SK-N-SH (cell line): Measurements from ENCODE around the gene APLP2. TPM values are rescaled to one million over a fixed set of nuclear protein-coding genes. Genes with fewer than 3 reads are reported as not detected.

Experiments
- CTCF ChIA-PET: fragments of 300-600, 350-600 bp; formaldehyde crosslinking; extraction: SDS; loops from one replicate; lab custom pipeline; 2021; lab: Yijun Ruan, JAX
- POLR2A ChIA-PET: fragments of 350-600 bp; sonication (Branson Sonifier 250); formaldehyde crosslinking; extraction: SDS; loops from one replicate; lab custom pipeline; 2020; ENCODE audit warnings: antibody characterized with exemption, inconsistent platforms; lab: Yijun Ruan, JAX
- DNase-seq: peaks from one replicate; pipeline ENCODE4 v3.0.0; 2012
- H2AFZ ChIP-seq: fragments of 200-600 bp; sonication (generic); 2 replicates; pipeline ENCODE4 v1.8.1; 2016; ENCODE audit warnings: antibody characterized with exemption, mild to moderate bottlenecking, low read depth
- H3F3A ChIP-seq: fragments of 200-600 bp; sonication (generic); replicated peaks from 2 replicates; pipeline ENCODE3; 2016; ENCODE audit warnings: antibody characterized with exemption, mild to moderate bottlenecking; ENCODE audit not compliant: insufficient read depth
- H3K27ac ChIP-seq, 2 experiments: fragments of 200-500 bp in 1 of 2; fragments of 200-600 bp in 1 of 2; sonication (Bioruptor generic) in 1 of 2; sonication (generic), shearing (Covaris generic) in 1 of 2; 2 replicates each; pipeline versions ENCODE4 v1.5.1 to v1.6.1; 2014 to 2016; ENCODE audit warnings: low read depth in 2 of 2, inconsistent platforms in 1 of 2, low read length in 1 of 2, mild to moderate bottlenecking in 1 of 2, mixed read lengths in 1 of 2
- H3K27me3 ChIP-seq: fragments of 200-600 bp; sonication (generic), shearing (Covaris generic); 2 replicates; pipeline ENCODE4 v1.6.1; 2016; ENCODE audit warnings: mixed run types; ENCODE audit not compliant: insufficient read depth
- H3K36me3 ChIP-seq, 2 experiments: fragments of 200-500 bp in 1 of 2; fragments of 200-600 bp in 1 of 2; sonication (Bioruptor generic) in 1 of 2; sonication (generic) in 1 of 2; replicated peaks in 1 of 2; 2 replicates each; pipeline versions ENCODE3 to v1.5.1; 2014 to 2016; ENCODE audit warnings: low read length in 1 of 2, mild to moderate bottlenecking in 1 of 2; ENCODE audit not compliant: insufficient read depth in 2 of 2, control insufficient read depth in 1 of 2
- H3K4me1 ChIP-seq, 2 experiments: fragments of 200-500 bp in 1 of 2; fragments of 200-600 bp in 1 of 2; sonication (Bioruptor generic) in 1 of 2; sonication (generic), shearing (Covaris generic) in 1 of 2; 2 replicates each; pipeline versions ENCODE4 v1.5.1 to v1.6.1; 2014 to 2016; ENCODE audit warnings: low read depth in 1 of 2, low read length in 1 of 2, mixed run types in 1 of 2; ENCODE audit not compliant: insufficient read depth in 2 of 2, control insufficient read depth in 1 of 2
- H3K4me2 ChIP-seq: fragments of 200-600 bp; sonication (generic), shearing (Covaris generic); 2 replicates; pipeline ENCODE4 v1.6.1; 2017; ENCODE audit warnings: mixed run types
- H3K4me3 ChIP-seq, 2 experiments: fragments of 200-500 bp in 1 of 2; fragments of 200-600 bp in 1 of 2; sonication (Bioruptor generic) in 1 of 2; sonication (generic), shearing (Covaris generic) in 1 of 2; 2 replicates each; pipeline versions ENCODE4 v1.5.1 to v1.8.1; 2014 to 2016; ENCODE audit warnings: low read depth in 2 of 2, inconsistent platforms in 1 of 2, low read length in 1 of 2, mild to moderate bottlenecking in 1 of 2, mixed read lengths in 1 of 2, moderate library complexity in 1 of 2
- H3K79me2 ChIP-seq: fragments of 200-600 bp; sonication (generic); 2 replicates; pipeline ENCODE4 v1.8.1; 2017; ENCODE audit warnings: mild to moderate bottlenecking; ENCODE audit not compliant: insufficient read depth
- H3K9ac ChIP-seq: fragments of 200-600 bp; sonication (generic); 2 replicates; pipeline ENCODE4 v1.6.1; 2017; ENCODE audit warnings: mixed run types
- H3K9me2 ChIP-seq: fragments of 200-600 bp; sonication (generic); 2 replicates; pipeline ENCODE4 v1.6.1; 2017; ENCODE audit warnings: mixed run types
- H3K9me3 ChIP-seq: fragments of 200-600 bp; sonication (generic); 2 replicates; pipeline ENCODE4 v1.6.1; 2017; ENCODE audit warnings: mixed run types, mild to moderate bottlenecking, moderate library complexity
- H4K20me1 ChIP-seq: fragments of 200-600 bp; sonication (generic); 2 replicates; pipeline ENCODE4 v1.6.1; 2017; ENCODE audit warnings: mild to moderate bottlenecking, mixed run types; ENCODE audit not compliant: insufficient read depth
- ELF1 ChIP-seq: IDR thresholded peaks from 2 replicates; pipeline ENCODE4 v1.4.0; 2012
- EP300 ChIP-seq, 2 experiments: IDR thresholded peaks; 2 replicates each; pipeline versions ENCODE4 v1.4.0 to v1.6.1; 2012; ENCODE audit warnings: borderline replicate concordance in 1 of 2, low read depth in 1 of 2, low read length in 1 of 2
- EZH2phosphoT487 ChIP-seq: fragments of 200-600 bp; sonication (generic); IDR thresholded peaks from 2 replicates; pipeline ENCODE4 v1.6.1; 2017; ENCODE audit warnings: low read depth, mixed run types, mild to moderate bottlenecking, antibody characterized with exemption, moderate library complexity, borderline replicate concordance
- GATA2 ChIP-seq: sonication (generic); formaldehyde crosslinking; IDR thresholded peaks from 2 replicates; pipeline ENCODE4 v1.5.0; 2020; ENCODE audit warnings: mild to moderate bottlenecking, missing genetic modification reagents
- MEF2A ChIP-seq: IDR thresholded peaks from 2 replicates; pipeline ENCODE4 v1.4.0; 2012; ENCODE audit warnings: low read depth, borderline replicate concordance
- MXI1 ChIP-seq: IDR thresholded peaks from 2 replicates; pipeline ENCODE4 v1.6.1; 2012; ENCODE audit warnings: mild to moderate bottlenecking, low read depth, low read length, improper control_type of control experiment
- NFIC ChIP-seq: IDR thresholded peaks from 2 replicates; pipeline ENCODE4 v1.4.0; 2012; ENCODE audit warnings: borderline replicate concordance
- RAD21 ChIP-seq: IDR thresholded peaks from 2 replicates; pipeline ENCODE4 v1.6.1; 2012; ENCODE audit warnings: mild to moderate bottlenecking, low read length
- RCOR1 ChIP-seq: fragments of 150-350 bp; IDR thresholded peaks from 2 replicates; pipeline ENCODE4 v1.6.1; 2017; ENCODE audit warnings: antibody characterized with exemption, low read length
- RXRA ChIP-seq: IDR thresholded peaks from 2 replicates; pipeline ENCODE4 v1.4.0; 2012; ENCODE audit warnings: low read depth, mild to moderate bottlenecking, borderline replicate concordance
- SIN3A ChIP-seq: IDR thresholded peaks from 2 replicates; pipeline ENCODE4 v1.6.1; 2012; ENCODE audit warnings: low read depth, mild to moderate bottlenecking, low read length, moderate library complexity, borderline replicate concordance
- SMC3 ChIP-seq: IDR thresholded peaks from 2 replicates; pipeline ENCODE4 v1.6.1; 2012; ENCODE audit warnings: low read depth, low read length, improper control_type of control experiment
- TAF1 ChIP-seq: IDR thresholded peaks from 2 replicates; pipeline ENCODE4 v1.6.1; 2012; ENCODE audit warnings: low read depth, mild to moderate bottlenecking, low read length, moderate library complexity, borderline replicate concordance
- TCF12 ChIP-seq: IDR thresholded peaks from 2 replicates; pipeline ENCODE4 v1.4.0; 2012
- WGBS: methylation state at CpG from one replicate; pipeline ENCODE4 v1.1.6; 2017; ENCODE audit warnings: low lambda C conversion rate; 5-methylcytosine and 5-hydroxymethylcytosine counted together
- polyA plus RNA-seq, 3 experiments: library from polyadenylated mRNA; depleted of rRNA; stranded (reverse); fragments of >200 nt; gene quantifications; 2 replicates each; pipeline ENCODE4 v1.2.3, GENCODE V29; 2012
- TF ChIP-seq, protein P1 (sequence below): IDR thresholded peaks from 2 replicates; pipeline ENCODE4 v1.4.0; 2012; ENCODE audit warnings: low read depth
- TF ChIP-seq, protein P2 (sequence below): IDR thresholded peaks from 2 replicates; pipeline ENCODE4; 2012
- TF ChIP-seq, protein P3 (sequence below): IDR thresholded peaks from 2 replicates; pipeline ENCODE4 v1.4.0; 2012; ENCODE audit warnings: low read depth, borderline replicate concordance
- TF ChIP-seq, protein P4 (sequence below): IDR thresholded peaks from 2 replicates; pipeline ENCODE4 v1.4.0; 2012; ENCODE audit warnings: low read depth, borderline replicate concordance

Gene APLP2
- polyA plus RNA-seq, 1 of the 3 experiments (the other 2 are of a cell fraction), result 424 TPM

DNA sequence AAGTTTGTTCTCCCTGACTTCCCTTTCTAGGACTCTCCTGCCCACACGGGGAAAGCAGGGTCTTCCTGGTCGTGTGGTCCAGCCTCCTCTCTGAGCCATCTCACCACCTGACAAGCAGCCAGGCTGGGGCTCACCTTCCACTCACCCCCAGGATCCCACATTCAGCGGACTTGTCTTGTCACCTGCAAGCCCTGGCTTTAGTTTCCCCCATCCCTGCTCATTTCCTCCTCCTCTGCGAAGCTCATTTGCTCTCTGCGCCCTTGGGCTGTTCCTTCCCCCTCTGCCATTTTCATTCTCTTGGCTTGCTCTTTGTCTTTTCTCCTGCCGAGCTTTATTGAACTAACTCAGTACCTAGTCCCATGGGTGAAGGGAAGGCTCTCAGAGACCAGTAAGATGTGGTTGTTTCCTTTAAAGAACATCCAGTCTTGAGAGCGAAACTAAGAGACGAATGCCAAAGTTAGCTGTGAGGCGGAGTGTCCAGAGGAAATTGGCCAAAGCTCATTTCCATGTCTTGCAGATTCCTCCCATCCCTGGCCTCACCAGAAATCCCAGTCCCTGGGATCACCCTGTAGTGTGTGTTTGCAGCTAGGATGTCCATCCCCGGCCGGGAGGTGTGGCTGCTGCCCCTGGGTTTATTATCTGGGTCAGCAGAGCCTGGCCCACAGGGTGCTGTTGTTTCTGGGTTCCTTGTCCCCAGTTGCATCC is 91.9 kb downstream of the APLP2 start (continued):
- TF ChIP-seq SIN3A, result no peak
- no peak for TF ChIP-seq NFIC

DNA sequence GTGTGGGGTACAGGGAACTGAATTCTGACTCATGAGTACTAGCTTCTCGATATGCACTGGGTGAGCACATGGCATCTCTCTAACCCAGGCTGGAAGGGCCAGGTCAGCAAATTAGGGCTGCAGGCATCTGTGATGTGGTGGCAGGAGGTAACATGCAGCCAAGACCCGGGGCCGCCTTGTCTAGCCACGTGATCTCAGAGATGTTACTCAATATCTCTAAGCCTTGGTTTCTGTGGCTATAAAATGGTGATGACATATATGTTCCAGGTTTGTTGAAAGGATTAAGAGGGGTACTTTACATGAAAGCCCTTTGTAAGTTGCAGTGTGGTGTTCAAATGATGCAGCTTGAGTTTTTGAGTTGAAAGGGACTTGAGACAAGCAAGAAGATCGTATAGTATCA is 93.0 kb downstream of the APLP2 start:
- no peaks in the 10 kb centered on the region for H3K9me3 ChIP-seq
- no peak overlapping the region for H3K27ac ChIP-seq
- no peaks in the 10 kb centered on the region for H3K79me2 ChIP-seq
- H3K27me3 ChIP-seq, result peaks cover 22% of the 10 kb centered on the region; the same call in 1 of the 2 replicates
- no peak overlapping the region for H3K4me3 ChIP-seq
- POLR2A ChIA-PET, result no interaction called here
- WGBS, result 80% methylated on average over 4 of the region's 5 CpGs
- no peak overlapping the region for H3K9ac ChIP-seq
- no peaks in the 10 kb centered on the region for H3K9me2 ChIP-seq
- no peak for TF ChIP-seq SIN3A
- no peak for TF ChIP-seq MXI1
- TF ChIP-seq, protein P1, sequence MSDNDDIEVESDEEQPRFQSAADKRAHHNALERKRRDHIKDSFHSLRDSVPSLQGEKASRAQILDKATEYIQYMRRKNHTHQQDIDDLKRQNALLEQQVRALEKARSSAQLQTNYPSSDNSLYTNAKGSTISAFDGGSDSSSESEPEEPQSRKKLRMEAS, result no peak
- no peak for TF ChIP-seq RCOR1
- no peak for TF ChIP-seq MEF2A
- TF ChIP-seq NFIC, result no peak
- TF ChIP-seq, protein P2, sequence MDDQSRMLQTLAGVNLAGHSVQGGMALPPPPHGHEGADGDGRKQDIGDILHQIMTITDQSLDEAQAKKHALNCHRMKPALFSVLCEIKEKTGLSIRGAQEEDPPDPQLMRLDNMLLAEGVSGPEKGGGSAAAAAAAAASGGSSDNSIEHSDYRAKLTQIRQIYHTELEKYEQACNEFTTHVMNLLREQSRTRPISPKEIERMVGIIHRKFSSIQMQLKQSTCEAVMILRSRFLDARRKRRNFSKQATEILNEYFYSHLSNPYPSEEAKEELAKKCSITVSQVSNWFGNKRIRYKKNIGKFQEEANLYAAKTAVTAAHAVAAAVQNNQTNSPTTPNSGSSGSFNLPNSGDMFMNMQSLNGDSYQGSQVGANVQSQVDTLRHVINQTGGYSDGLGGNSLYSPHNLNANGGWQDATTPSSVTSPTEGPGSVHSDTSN, result no peak
- no peak for TF ChIP-seq RAD21
- TF ChIP-seq RXRA, result no peak
- TF ChIP-seq, protein P3, sequence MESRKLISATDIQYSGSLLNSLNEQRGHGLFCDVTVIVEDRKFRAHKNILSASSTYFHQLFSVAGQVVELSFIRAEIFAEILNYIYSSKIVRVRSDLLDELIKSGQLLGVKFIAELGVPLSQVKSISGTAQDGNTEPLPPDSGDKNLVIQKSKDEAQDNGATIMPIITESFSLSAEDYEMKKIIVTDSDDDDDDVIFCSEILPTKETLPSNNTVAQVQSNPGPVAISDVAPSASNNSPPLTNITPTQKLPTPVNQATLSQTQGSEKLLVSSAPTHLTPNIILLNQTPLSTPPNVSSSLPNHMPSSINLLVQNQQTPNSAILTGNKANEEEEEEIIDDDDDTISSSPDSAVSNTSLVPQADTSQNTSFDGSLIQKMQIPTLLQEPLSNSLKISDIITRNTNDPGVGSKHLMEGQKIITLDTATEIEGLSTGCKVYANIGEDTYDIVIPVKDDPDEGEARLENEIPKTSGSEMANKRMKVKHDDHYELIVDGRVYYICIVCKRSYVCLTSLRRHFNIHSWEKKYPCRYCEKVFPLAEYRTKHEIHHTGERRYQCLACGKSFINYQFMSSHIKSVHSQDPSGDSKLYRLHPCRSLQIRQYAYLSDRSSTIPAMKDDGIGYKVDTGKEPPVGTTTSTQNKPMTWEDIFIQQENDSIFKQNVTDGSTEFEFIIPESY, result no peak
- no peak for TF ChIP-seq SMC3
- no peak for TF ChIP-seq TAF1
- no peak for TF ChIP-seq EP300 (IDR thresholded peaks at IDR 0.05; ENCODE audit: borderline replicate concordance in 1 of 2, low read depth in 1 of 2, low read length in 1 of 2)
- TF ChIP-seq EZH2phosphoT487, result no peak
- no peak for TF ChIP-seq ELF1
- TF ChIP-seq TCF12, result no peak
- no peak for TF ChIP-seq GATA2 (CRISPR knock-in tag)
- TF ChIP-seq, protein P4, sequence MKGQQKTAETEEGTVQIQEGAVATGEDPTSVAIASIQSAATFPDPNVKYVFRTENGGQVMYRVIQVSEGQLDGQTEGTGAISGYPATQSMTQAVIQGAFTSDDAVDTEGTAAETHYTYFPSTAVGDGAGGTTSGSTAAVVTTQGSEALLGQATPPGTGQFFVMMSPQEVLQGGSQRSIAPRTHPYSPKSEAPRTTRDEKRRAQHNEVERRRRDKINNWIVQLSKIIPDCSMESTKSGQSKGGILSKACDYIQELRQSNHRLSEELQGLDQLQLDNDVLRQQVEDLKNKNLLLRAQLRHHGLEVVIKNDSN, result no peak
- TF ChIP-seq, all 33 proteins: peak for 0
- Histone ChIP-seq H3K4me2 (no peak overlapping the region), H4K20me1 (no peaks in the 10 kb centered on the region), H2AFZ (no peak overlapping the region), H3F3A (no peaks in the 10 kb centered on the region), H3K36me3 (no peaks in the 10 kb centered on the region), H3K4me1 (peaks cover 3 to 6% of the 10 kb centered on the region in 2 experiments; a peak in 1 of 4 replicates)
- CTCF ChIA-PET, result interaction anchor here (0.9 to 1.5 kb wide), 4 partner anchors 10 to 21 kb away, joined by 3 to 4 read pairs (median 4); no protein-coding TSS in a partner anchor
- no peak for DNase-seq
